Trophoblast cell (in vitro differentiated cells and primary cell): ENCODE data around the gene CYP4B1.

Experiments
- DNase-seq, 2 donors: peaks; one replicate each; pipeline ENCODE4 v3.0.0-alpha.2; 2016
- H2AFZ ChIP-seq: 2 replicates; pipeline ENCODE4 v1.6.1; 2013; ENCODE audit warnings: low read length, moderate library complexity, mild to moderate bottlenecking; ENCODE audit not compliant: insufficient read depth, poor library complexity
- H2AK5ac ChIP-seq: 2 replicates; pipeline ENCODE4 v1.6.1; 2013; ENCODE audit warnings: mild to moderate bottlenecking, low read length
- H2BK120ac ChIP-seq: 2 replicates; pipeline ENCODE4 v1.6.1; 2013; ENCODE audit warnings: low read length, mild to moderate bottlenecking, moderate library complexity; ENCODE audit not compliant: insufficient read depth, poor library complexity
- H2BK12ac ChIP-seq: 2 replicates; pipeline ENCODE4 v1.6.1; 2013; ENCODE audit warnings: mild to moderate bottlenecking, low read length, moderate library complexity
- H2BK5ac ChIP-seq: 2 replicates; pipeline ENCODE4 v1.6.1; 2013; ENCODE audit warnings: low read length, low read depth, moderate library complexity, mild to moderate bottlenecking; ENCODE audit not compliant: poor library complexity
- H3K14ac ChIP-seq: 2 replicates; pipeline ENCODE4 v1.6.1; 2013; ENCODE audit warnings: mild to moderate bottlenecking, low read length
- H3K18ac ChIP-seq: 2 replicates; pipeline ENCODE4 v1.6.1; 2013; ENCODE audit warnings: mild to moderate bottlenecking, low read length
- H3K23ac ChIP-seq: 2 replicates; pipeline ENCODE4 v1.6.1; 2013; ENCODE audit warnings: low read length
- H3K27ac ChIP-seq: 2 replicates; pipeline ENCODE4 v1.5.1; 2013; ENCODE audit warnings: low read depth, mild to moderate bottlenecking, inconsistent platforms, low read length, moderate library complexity
- H3K27me3 ChIP-seq: 2 replicates; pipeline ENCODE4 v1.6.1; 2013; ENCODE audit warnings: inconsistent platforms, mild to moderate bottlenecking, low read length, moderate library complexity; ENCODE audit not compliant: insufficient read depth
- H3K36me3 ChIP-seq, 2 experiments: 1 replicate in 1 of 2; 2 replicates in 1 of 2; pipeline ENCODE4 v1.6.1; 2013; ENCODE audit warnings: low read length in 2 of 2, mild to moderate bottlenecking in 2 of 2, moderate library complexity in 1 of 2; ENCODE audit not compliant: insufficient read depth in 2 of 2, control insufficient read depth in 1 of 2
- H3K4ac ChIP-seq: 2 replicates; pipeline ENCODE4 v1.6.1; 2013; ENCODE audit warnings: low read depth, mild to moderate bottlenecking, low read length, moderate library complexity
- H3K4me1 ChIP-seq, 2 experiments: 1 replicate in 1 of 2; 2 replicates in 1 of 2; pipeline ENCODE4 v1.6.1; 2013; ENCODE audit warnings: low read length in 2 of 2, mild to moderate bottlenecking in 2 of 2, moderate library complexity in 1 of 2; ENCODE audit not compliant: insufficient read depth in 2 of 2, control insufficient read depth in 1 of 2
- H3K4me2 ChIP-seq: 2 replicates; pipeline ENCODE4 v1.6.1; 2013; ENCODE audit warnings: inconsistent platforms, mild to moderate bottlenecking, low read length, moderate library complexity
- H3K4me3 ChIP-seq: 2 replicates; pipeline ENCODE4 v1.5.1; 2013; ENCODE audit warnings: mild to moderate bottlenecking, low read depth, low read length, inconsistent platforms
- H3K79me1 ChIP-seq: one replicate; pipeline ENCODE4 v1.6.1; 2013; ENCODE audit warnings: low read length
- H3K79me2 ChIP-seq: 2 replicates; pipeline ENCODE4 v1.6.1; 2013; ENCODE audit warnings: low read length, mild to moderate bottlenecking; ENCODE audit not compliant: control insufficient read depth, insufficient read depth, poor library complexity
- H3K9ac ChIP-seq: 2 replicates; pipeline ENCODE4 v1.6.1; 2013; ENCODE audit warnings: mild to moderate bottlenecking, low read length
- H3K9me3 ChIP-seq: 2 replicates; pipeline ENCODE4 v1.6.1; 2013; ENCODE audit warnings: low read depth, mild to moderate bottlenecking, control low read depth, inconsistent platforms, low read length; ENCODE audit not compliant: insufficient read depth
- H4K12ac ChIP-seq: 2 replicates; pipeline ENCODE4 v1.6.1; 2013; ENCODE audit warnings: low read depth, mild to moderate bottlenecking, low read length, moderate library complexity
- H4K8ac ChIP-seq: 2 replicates; pipeline ENCODE4 v1.6.1; 2013; ENCODE audit warnings: low read depth, mild to moderate bottlenecking, low read length, moderate library complexity
- H4K91ac ChIP-seq: one replicate; pipeline ENCODE4 v1.6.1; 2013; ENCODE audit warnings: low read depth, mild to moderate bottlenecking, low read length, moderate library complexity
- WGBS: extraction: QIAGEN DNeasy Blood & Tissue Kit; methylation state at CpG from one replicate; pipeline ENCODE4 v1.1.7; 2013; ENCODE audit warnings: missing lambda C conversion rate; ENCODE audit not compliant: insufficient read length, insufficient coverage; ENCODE audit errors: extremely low coverage; 5-methylcytosine and 5-hydroxymethylcytosine counted together

Gene CYP4B1

DNA sequence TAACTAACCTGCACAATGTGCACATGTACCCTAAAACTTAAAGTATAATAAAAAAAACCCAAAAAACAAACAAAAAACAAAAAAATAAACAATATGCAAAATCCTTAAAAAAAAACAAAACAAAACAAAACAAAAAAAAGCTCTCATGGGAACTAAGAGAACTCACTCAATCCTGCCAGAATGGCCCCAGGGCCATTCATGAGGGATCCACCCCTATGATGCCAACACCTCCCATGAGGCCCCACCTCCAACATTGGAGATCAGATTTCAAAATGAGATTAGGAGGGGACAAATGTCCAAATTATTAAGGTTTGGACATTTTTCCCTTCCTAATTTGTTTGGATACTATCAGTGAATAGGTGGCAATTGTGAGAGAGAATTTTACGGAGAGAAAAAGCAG lies 10.2 kb downstream of the CYP4B1 start:
- H4K12ac ChIP-seq, result no peak overlapping the region
- WGBS, result no CpG with 5 or more reads among the region's 1 CpG
- no peak overlapping the region for H3K27ac ChIP-seq
- H2AK5ac ChIP-seq, result no peak overlapping the region
- no peak overlapping the region for H3K23ac ChIP-seq
- no peaks in the 10 kb centered on the region for H3K79me1 ChIP-seq
- H3K4me3 ChIP-seq, result no peak overlapping the region
- H2BK12ac ChIP-seq, result no peak overlapping the region
- no peak for DNase-seq
- H2BK5ac ChIP-seq, result no peak overlapping the region
- H3K79me2 ChIP-seq, result no peaks in the 10 kb centered on the region
- no peak overlapping the region for H3K14ac ChIP-seq
- no peaks in the 10 kb centered on the region for H3K36me3 ChIP-seq
- H3K4me2 ChIP-seq, result no peak overlapping the region
- no peaks in the 10 kb centered on the region for H3K9me3 ChIP-seq
- H4K8ac ChIP-seq, result no peak overlapping the region
- H3K18ac ChIP-seq, result no peak overlapping the region
- H3K4me1 ChIP-seq, result peaks cover 9 to 11% of the 10 kb centered on the region in 2 experiments
- no peak overlapping the region for H4K91ac ChIP-seq
- H2AFZ ChIP-seq, result no peak overlapping the region
- no peaks in the 10 kb centered on the region for H3K27me3 ChIP-seq
- H3K9ac ChIP-seq, result no peak overlapping the region
- H2BK120ac ChIP-seq, result no peak overlapping the region
- no peak overlapping the region for H3K4ac ChIP-seq

DNA sequence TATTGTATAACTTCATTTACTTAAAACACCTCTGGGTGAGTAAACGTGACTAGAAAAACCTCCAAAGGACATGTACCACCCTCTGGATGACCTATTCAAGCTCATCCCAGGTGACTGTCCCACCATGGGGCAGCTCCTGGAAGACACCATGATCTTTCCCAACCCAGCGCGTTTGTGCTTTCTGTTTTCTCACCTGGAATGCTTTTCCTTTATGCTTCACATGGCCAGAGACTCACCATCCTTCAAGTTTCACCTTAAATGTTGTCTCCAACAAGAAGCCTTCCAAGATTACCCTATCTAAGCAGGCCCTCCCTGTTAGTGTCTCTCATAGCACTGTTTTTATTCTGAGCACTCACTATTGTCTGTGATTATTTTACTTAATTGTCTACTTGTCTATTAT lies 11.1 kb downstream of the CYP4B1 start:
- Histone ChIP-seq H2AK5ac (no peak overlapping the region), H3K9ac (no peak overlapping the region), H4K91ac (no peak overlapping the region), H3K9me3 (no peaks in the 10 kb centered on the region), H3K18ac (no peak overlapping the region), H2BK120ac (no peak overlapping the region), H3K23ac (no peak overlapping the region), H4K8ac (no peak overlapping the region), H3K36me3 (no peaks in the 10 kb centered on the region), H2BK5ac (no peak overlapping the region), H3K4me2 (no peak overlapping the region), H3K79me1 (no peaks in the 10 kb centered on the region), H3K27me3 (no peaks in the 10 kb centered on the region), H3K27ac (no peak overlapping the region), H2AFZ (no peak overlapping the region), H3K4me3 (no peak overlapping the region), H3K14ac (no peak overlapping the region), H3K4me1 (peaks cover 5 to 10% of the 10 kb centered on the region in 2 experiments), H4K12ac (no peak overlapping the region), H3K4ac (no peak overlapping the region), H2BK12ac (no peak overlapping the region), H3K79me2 (no peaks in the 10 kb centered on the region)
- DNase-seq, result no peak
- WGBS, result no CpG with 5 or more reads among the region's 3 CpGs

DNA sequence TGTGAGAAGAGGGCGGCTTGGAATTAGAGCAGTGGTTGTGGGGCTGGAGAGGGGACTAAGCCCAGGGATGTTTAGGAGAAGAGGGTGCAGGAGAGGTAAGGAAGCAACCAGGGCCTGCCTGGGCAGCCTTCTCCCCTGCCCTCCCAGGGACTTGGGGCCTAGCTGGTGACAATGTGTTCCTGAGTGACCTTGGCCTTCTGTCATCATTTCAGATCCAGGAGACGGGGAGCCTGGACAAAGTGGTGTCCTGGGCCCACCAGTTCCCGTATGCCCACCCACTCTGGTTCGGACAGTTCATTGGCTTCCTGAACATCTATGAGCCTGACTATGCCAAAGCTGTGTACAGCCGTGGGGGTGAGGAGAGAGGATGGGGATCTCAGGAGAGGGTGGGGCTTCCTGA lies 11.8 kb downstream of the CYP4B1 start:
- no peaks in the 10 kb centered on the region for H3K9me3 ChIP-seq
- no peaks in the 10 kb centered on the region for H3K36me3 ChIP-seq
- no peak overlapping the region for H4K12ac ChIP-seq
- no peak overlapping the region for H3K18ac ChIP-seq
- no peak overlapping the region for H4K8ac ChIP-seq
- no peaks in the 10 kb centered on the region for H3K27me3 ChIP-seq
- no peak overlapping the region for H3K27ac ChIP-seq
- H2AFZ ChIP-seq, result no peak overlapping the region
- WGBS, result no CpG with 5 or more reads among the region's 5 CpGs
- H2BK12ac ChIP-seq, result no peak overlapping the region
- H2BK120ac ChIP-seq, result no peak overlapping the region
- no peak overlapping the region for H3K9ac ChIP-seq
- no peak overlapping the region for H3K4me3 ChIP-seq
- no peaks in the 10 kb centered on the region for H3K79me1 ChIP-seq
- no peak overlapping the region for H3K4me2 ChIP-seq
- no peak overlapping the region for H3K14ac ChIP-seq
- no peak overlapping the region for H2AK5ac ChIP-seq
- H3K23ac ChIP-seq, result no peak overlapping the region
- H4K91ac ChIP-seq, result no peak overlapping the region
- H3K4ac ChIP-seq, result no peak overlapping the region
- H2BK5ac ChIP-seq, result no peak overlapping the region
- peaks cover 3 to 7% of the 10 kb centered on the region in 2 experiments for H3K4me1 ChIP-seq
- H3K79me2 ChIP-seq, result no peaks in the 10 kb centered on the region
- no peak for DNase-seq

DNA sequence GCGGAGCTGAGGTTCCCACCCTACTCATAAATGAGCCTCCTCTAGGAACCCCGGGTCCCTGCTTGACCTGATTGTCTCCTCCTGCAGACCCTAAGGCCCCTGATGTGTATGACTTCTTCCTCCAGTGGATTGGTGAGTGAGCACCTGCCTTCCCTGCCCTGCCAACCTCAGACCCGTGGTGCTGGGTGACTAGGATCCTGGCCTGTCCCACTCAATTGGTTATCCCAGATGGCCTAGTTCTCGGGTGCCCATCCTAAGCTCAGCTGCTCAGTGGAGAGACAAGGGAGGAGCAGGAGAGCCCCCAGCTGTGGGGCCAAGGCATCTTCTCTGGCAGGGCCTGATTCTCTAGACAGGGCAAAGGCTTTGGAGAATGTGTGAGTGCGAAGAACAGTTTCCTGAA lies 12.2 kb downstream of the CYP4B1 start:
- Histone ChIP-seq H3K27me3 (no peaks in the 10 kb centered on the region), H4K8ac (no peak overlapping the region), H3K36me3 (no peaks in the 10 kb centered on the region), H2AFZ (no peak overlapping the region), H2BK120ac (no peak overlapping the region), H3K9me3 (no peaks in the 10 kb centered on the region), H3K79me2 (no peaks in the 10 kb centered on the region), H2BK5ac (no peak overlapping the region), H3K9ac (no peak overlapping the region), H3K79me1 (no peaks in the 10 kb centered on the region), H3K23ac (no peak overlapping the region), H3K4me2 (no peak overlapping the region), H3K14ac (no peak overlapping the region), H3K4ac (no peak overlapping the region), H4K91ac (no peak overlapping the region), H3K18ac (no peak overlapping the region), H3K4me1 (peaks cover 3 to 6% of the 10 kb centered on the region in 2 experiments), H2AK5ac (no peak overlapping the region), H3K27ac (no peak overlapping the region), H2BK12ac (no peak overlapping the region), H4K12ac (no peak overlapping the region), H3K4me3 (no peak overlapping the region)
- no CpG with 5 or more reads among the region's 5 CpGs for WGBS
- DNase-seq, result no peak
